HG02763 (cell line): ENCODE results near the gene ANKRA2.

Experiments used
- ATAC-seq: cut with Tn5 transposase; IDR thresholded peaks from one replicate; pipeline ENCODE4 v1.9.1; 2021; ENCODE audit warnings: mild to moderate bottlenecking, moderate library complexity; ENCODE audit not compliant: unreplicated experiment

ANKRA2 gene

GRCh38 chr5:73506459-73506955 is 58.9 kb downstream of the ANKRA2 start:
- ATAC-seq = no peak
